HS-27A (cell line): Measurements from ENCODE around the gene SENP3.

ENCODE experiments used
- DNase-seq: peaks from one replicate; pipeline ENCODE4 v3.0.0-alpha.2; 2012; ENCODE audit warnings: low read depth, missing footprints

The SENP3 gene

DNA sequence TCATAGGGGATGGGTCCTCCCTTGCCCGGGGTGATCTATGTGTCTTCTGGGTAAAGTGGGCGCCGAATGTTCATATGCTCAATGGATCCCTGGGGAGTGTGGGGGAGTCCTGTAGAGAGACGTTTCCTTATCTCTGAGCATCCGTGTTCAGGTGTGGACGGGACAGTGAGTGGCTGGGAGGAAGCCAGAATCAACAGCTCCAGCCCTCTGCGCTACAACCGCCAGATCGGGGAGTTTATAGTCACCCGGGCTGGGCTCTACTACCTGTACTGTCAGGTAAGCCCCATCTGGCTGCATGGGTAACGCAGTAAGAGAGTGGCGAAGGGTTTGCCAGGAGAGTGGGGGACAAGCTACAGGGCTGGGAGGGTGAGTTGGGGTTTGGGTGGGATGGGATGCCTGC is 5.1 kb upstream of the SENP3 start:
- no peak for DNase-seq

DNA sequence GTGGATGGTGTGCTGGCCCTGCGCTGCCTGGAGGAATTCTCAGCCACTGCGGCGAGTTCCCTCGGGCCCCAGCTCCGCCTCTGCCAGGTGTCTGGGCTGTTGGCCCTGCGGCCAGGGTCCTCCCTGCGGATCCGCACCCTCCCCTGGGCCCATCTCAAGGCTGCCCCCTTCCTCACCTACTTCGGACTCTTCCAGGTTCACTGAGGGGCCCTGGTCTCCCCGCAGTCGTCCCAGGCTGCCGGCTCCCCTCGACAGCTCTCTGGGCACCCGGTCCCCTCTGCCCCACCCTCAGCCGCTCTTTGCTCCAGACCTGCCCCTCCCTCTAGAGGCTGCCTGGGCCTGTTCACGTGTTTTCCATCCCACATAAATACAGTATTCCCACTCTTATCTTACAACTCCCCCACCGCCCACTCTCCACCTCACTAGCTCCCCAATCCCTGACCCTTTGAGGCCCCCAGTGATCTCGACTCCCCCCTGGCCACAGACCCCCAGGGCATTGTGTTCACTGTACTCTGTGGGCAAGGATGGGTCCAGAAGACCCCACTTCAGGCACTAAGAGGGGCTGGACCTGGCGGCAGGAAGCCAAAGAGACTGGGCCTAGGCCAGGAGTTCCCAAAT is 4.5 kb upstream of the SENP3 start:
- DNase-seq = no peak

DNA sequence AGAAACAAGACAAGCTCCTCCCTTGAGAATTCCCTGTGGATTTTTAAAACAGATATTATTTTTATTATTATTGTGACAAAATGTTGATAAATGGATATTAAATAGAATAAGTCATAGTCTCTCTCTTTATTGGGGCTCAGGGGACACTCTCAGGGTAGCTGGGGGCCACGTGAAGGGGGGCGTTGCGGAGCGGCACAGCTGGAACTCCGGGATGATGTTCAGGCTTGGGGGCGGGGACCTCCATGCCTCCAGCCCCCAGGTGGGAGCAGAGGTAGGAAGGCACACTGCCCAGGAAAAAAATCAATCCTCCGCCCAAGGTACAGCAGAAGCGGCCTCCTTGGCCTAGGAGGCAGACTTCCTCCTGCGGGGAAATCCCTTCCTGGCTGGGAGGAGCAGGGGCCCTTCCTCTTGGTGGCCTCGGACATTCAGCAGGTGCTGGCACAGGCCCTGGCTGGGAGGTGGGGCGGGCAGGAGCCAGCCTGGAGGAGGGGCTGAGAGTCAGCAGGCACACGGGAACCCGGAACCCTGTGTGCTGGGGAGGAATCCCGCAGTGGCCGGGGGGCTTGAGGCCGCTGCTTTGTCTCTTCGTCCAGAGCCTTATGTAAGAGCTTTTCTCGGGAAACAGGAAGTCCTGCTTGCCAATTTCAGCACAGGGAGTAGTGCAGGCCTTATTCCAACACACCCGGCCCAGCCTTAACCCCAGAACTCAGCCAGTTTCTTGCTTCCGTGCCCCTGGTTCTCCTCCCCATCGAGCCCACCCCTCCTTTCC is 3.8 kb upstream of the SENP3 start:
- DNase-seq = no peak

DNA sequence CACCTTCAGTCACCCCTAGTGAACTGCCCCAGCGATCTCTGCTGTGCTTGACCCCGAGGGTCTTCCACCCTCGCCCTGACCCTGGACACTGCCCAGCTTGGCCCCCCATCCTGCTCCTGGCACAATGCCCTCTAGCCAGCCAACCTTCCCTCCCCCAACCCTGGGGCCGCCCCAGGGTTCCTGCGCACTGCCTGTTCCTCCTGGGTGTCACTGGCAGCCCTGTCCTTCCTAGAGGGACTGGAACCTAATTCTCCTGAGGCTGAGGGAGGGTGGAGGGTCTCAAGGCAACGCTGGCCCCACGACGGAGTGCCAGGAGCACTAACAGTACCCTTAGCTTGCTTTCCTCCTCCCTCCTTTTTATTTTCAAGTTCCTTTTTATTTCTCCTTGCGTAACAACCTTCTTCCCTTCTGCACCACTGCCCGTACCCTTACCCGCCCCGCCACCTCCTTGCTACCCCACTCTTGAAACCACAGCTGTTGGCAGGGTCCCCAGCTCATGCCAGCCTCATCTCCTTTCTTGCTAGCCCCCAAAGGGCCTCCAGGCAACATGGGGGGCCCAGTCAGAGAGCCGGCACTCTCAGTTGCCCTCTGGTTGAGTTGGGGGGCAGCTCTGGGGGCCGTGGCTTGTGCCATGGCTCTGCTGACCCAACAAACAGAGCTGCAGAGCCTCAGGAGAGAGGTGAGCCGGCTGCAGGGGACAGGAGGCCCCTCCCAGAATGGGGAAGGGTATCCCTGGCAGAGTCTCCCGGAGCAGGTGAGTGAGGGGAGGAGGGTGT is 3.0 kb upstream of the SENP3 start, which contains the start of gene TNFSF13:
Gene TNFSF13 (plus strand): TSS at position 207 of the 776 bp plus-strand sequence. CDS start 290 bp downstream, at position 497.
- DNase-seq = no peak

DNA sequence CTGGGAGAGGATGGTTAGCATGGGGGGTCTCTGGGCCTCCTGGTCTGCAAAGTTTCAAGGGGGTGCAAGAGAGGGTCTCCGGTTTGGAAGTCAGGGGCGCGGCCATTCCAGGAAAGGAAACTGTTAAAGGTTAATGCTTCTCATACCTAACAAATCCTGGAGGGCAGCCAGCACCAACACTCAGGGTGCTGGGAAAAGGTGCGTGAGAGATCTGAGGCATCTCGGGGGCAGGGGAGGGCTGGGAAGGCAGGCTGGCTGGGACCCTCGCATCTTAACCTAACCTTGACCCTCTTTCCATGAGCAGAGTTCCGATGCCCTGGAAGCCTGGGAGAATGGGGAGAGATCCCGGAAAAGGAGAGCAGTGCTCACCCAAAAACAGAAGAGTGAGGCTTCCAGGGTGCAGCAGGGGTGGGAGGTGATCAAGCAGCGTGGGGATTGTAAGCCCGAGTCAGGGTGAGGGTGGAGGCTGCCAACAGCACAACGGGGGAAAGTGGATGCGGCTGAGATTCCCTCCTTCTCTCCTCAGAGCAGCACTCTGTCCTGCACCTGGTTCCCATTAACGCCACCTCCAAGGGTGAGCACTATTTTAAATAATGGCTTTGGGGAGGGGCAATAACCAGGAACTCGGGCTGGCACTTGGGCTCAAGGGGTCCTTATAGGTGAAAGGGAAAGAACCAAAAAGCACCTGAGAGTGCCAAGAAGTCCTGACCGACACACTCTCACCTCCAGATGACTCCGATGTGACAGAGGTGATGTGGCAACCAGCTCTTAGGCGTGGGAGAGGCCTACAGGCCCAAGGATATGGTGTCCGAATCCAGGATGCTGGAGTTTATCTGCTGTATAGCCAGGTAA is 2.2 kb upstream of the SENP3 start:
- no peak for DNase-seq

DNA sequence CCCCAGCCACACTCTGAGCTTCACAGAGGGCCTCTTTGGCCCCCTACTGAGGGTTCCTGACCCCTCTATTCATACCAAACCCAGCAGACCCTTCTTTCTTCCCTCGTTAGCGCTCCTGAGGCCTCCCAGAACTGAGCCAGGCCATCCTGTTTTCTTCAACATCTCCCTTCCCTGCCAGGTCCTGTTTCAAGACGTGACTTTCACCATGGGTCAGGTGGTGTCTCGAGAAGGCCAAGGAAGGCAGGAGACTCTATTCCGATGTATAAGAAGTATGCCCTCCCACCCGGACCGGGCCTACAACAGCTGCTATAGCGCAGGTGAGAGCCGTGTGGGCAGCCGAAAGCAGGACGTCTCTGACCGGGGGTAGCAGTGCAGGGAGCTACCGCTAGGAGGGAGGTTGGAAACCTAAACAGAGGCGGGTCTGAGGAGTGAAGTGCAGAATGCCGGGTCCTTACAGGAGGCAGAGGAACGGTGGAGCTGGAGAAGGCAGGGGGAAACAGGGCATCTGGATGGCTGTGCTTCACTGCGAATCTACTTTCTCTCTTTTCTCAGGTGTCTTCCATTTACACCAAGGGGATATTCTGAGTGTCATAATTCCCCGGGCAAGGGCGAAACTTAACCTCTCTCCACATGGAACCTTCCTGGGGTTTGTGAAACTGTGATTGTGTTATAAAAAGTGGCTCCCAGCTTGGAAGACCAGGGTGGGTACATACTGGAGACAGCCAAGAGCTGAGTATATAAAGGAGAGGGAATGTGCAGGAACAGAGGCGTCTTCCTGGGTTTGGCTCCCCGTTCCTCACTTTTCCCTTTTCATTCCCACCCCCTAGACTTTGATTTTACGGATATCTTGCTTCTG is 1.3 kb upstream of the SENP3 start:
- no peak for DNase-seq

DNA sequence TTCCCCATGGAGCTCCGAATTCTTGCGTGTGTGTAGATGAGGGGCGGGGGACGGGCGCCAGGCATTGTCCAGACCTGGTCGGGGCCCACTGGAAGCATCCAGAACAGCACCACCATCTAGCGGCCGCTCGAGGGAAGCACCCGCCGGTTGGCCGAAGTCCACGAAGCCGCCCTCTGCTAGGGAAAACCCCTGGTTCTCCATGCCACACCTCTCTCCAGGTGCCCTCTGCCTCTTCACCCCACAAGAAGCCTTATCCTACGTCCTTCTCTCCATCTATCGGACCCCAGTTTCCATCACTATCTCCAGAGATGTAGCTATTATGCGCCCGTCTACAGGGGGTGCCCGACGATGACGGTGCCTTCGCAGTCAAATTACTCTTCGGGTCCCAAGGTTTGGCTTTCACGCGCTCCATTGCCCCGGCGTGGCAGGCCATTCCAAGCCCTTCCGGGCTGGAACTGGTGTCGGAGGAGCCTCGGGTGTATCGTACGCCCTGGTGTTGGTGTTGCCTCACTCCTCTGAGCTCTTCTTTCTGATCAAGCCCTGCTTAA is 617 bp upstream of the SENP3 start:
- DNase-seq = no peak

DNA sequence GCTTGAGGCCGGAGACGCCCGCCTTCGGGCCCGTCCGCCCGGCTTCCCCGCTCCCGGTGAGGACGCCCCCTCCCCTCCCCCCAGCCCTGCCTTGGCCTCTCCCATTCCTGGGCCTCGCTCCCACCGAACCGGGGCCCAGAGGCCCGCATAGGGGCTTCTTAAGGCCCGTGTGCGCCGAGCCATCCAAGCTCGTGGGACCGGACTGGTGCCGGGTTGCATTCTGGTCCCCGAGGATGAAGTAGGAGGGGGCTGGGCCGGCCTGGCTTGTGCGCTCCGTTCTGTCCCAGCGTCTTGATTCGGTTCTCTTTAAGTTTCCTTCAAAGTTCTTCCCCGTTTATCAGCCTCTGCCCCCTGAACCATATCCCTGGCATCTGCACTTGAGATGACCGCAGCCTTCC is 488 bp downstream of the SENP3 start:
- no peak for DNase-seq

DNA sequence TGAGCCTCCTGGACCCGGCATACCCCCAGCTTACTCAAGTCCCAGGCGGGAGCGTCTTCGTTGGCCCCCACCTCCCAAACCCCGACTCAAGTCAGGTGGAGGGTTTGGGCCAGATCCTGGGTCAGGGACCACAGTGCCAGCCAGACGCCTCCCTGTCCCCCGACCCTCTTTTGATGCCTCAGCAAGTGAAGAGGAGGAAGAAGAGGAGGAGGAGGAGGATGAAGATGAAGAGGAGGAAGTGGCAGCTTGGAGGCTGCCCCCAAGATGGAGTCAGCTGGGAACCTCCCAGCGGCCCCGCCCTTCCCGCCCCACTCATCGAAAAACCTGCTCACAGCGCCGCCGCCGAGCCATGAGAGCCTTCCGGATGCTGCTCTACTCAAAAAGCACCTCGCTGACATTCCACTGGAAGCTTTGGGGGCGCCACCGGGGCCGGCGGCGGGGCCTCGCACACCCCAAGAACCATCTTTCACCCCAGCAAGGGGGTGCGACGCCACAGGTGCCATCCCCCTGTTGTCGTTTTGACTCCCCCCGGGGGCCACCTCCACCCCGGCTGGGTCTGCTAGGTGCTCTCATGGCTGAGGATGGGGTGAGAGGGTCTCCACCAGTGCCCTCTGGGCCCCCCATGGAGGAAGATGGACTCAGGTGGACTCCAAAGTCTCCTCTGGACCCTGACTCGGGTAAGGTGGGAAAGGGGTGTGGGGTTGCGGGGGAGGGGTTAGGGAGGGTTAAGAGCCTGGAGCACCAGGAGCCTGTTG is 1.6 kb downstream of the SENP3 start:
- DNase-seq = no peak

DNA sequence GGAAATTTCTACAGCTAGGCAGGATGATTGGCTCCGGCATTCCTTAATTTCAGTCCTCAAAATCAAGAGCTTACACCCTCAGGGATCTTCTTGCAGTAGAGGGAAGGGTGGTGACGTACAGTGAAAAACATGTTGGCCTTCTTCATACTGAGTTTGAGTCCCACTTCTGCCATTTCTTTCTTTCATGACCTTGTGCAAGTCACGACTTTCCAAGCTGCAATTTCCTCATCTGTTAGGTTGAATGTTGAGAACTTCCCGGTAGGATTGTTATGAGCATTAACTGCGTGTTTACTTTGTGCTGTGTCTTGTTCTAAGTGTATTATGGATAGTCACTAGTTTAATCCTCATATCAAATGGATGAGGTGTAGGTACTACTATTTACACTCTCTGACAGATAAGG is 7.9 kb downstream of the SENP3 start:
- DNase-seq = no peak

DNA sequence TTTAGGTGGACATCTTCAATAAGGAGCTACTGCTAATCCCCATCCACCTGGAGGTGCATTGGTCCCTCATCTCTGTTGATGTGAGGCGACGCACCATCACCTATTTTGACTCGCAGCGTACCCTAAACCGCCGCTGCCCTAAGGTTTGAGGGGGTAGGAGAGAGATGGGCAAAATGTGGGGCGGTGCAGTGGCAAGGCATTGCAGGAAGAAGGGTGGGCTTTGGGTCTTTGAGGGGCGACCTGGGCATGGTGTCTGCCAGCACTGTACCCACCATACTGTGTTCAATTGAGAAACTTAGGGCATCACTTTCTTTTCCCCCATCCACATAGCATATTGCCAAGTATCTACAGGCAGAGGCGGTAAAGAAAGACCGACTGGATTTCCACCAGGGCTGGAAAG is 8.6 kb downstream of the SENP3 start:
- DNase-seq = no peak

DNA sequence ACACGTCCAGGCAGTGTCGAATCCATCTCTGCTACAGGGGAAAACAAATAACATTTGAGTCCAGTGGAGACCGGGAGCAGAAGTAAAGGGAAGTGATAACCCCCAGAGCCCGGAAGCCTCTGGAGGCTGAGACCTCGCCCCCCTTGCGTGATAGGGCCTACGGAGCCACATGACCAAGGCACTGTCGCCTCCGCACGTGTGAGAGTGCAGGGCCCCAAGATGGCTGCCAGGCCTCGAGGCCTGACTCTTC is 10.5 kb downstream of the SENP3 start:
- DNase-seq = no peak

DNA sequence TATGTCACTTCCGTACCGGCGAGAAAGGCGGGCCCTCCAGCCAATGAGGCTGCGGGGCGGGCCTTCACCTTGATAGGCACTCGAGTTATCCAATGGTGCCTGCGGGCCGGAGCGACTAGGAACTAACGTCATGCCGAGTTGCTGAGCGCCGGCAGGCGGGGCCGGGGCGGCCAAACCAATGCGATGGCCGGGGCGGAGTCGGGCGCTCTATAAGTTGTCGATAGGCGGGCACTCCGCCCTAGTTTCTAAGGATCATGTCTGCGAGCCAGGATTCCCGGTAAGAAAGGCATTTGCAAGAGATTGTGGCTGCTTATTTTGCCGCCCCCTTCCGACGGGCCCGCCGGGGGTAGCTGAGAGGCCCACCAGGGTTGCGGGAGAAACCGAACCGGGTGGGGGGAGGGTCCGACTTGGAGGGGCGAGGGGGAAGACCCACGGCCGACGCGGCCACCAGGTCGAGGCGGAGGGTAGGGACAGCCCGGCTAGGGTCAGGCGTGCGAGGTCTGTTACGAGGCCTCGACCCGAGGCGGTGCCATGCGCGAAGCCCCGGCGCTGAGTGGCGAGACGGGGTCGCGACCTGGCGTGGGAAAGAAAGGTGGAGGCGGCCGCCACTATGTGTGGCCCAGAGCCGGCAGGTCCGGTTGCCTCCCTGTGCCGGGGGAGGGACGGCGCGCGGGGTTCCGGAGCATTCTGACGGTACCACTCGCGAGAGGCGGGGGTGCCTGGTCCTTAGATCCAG is 11.0 kb downstream of the SENP3 start:
- DNase-seq = peak; percentile 87

DNA sequence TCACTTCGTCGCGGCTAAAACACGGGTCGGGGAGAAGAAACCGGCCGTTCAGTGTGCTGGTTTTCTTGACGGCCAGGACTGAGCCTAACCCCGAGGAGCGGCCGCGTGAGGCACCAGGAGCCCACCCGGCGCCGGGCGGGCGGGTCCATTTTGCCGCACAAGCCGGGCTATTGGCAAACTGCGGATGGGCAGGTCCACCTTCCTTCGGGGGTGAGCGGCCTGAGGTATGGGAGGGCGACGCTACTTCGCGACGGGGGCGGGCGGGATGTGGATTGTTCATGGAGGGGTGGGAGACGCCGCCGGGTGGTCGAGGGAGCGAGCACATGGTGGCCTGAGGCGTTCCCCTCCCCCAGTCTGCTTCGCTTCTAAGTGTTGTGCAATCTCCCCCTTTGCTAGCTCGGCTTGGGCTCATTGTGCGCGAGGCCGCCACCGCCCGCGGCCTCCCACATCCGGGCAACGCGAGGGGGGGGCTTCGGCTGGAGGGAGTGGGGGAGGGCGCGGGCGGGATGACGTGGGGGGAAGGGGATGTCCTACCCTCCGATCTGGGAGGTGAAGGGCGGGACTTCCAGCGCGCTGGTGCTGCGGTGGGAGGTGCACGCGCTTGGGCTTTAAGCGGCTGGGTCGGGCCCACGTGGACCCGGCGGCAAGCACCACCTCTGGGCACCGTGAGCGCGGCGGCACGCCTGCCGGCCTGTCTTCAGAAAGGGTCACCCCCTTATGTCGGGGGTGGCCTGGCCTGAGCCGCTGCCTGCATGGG is 11.8 kb downstream of the SENP3 start:
- DNase-seq = no peak

DNA sequence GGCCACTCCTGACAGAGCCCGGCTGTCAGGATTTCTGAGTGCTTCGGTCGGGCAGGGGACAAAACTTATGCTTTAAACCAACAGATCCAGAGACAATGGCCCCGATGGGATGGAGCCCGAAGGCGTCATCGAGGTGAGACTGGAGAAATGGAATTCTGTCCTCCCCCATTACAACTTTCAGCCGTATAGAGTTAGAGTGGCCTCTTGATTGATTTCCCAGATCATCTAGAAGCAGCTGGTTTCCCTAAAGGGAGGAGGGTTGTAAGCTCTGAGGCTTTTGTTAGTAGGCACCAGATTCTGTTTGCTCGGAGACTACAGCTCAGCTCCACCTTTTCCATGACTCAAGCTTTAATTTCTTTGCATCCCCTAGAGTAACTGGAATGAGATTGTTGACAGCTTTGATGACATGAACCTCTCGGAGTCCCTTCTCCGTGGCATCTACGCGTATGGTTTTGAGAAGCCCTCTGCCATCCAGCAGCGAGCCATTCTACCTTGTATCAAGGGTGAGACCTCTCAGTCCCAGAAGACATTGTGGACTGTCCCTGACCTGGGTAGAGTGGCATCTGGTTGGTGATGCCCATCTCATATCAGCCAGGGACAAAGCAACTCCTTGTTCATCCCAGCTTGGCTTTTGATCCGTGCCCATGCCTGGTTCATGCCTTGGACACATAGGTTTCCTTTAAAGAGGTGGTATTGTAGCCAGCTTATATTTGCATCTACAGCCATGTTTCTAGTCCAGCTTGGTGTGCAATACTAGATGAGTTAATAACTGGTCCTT is 12.6 kb downstream of the SENP3 start:
- no peak for DNase-seq

DNA sequence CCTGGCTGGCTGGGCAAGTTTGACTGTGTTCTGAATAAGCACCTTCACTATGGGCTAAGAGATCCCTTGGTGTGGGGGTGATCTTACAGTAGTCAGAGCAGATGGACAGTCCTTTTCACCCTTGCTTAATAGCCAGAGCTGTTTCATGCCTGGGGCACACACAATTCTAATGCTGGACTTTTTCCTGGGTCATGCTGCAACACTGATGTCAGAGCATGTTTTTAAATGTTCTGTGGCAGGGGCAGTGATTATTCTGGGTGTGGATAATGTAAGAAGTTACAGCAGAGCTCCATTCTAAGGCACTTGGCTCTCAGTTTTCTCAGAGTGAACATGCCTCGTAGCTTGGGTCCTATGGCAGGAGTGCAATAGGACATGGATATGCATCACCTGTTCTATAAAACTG is 13.8 kb downstream of the SENP3 start:
- DNase-seq = no peak

DNA sequence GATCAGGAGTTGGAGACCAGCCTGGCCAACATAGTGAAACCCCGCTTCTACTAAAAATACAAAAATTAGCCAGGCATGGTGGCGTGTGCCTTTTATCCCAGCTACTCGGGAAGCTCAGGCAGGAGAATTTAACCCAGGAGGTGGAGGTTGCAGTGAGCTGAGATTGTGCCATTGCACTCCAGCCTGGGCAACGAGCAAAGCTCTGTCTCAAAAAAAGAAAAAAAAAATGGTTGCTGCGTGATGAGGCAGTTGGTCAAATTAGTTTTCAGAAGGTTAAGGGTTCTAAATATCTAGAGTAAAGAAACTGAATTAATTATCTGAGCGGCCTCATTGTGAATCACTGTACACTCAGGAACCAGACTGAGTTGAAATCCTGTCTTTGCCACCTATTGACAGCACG is 14.2 kb downstream of the SENP3 start:
- no peak for DNase-seq

DNA sequence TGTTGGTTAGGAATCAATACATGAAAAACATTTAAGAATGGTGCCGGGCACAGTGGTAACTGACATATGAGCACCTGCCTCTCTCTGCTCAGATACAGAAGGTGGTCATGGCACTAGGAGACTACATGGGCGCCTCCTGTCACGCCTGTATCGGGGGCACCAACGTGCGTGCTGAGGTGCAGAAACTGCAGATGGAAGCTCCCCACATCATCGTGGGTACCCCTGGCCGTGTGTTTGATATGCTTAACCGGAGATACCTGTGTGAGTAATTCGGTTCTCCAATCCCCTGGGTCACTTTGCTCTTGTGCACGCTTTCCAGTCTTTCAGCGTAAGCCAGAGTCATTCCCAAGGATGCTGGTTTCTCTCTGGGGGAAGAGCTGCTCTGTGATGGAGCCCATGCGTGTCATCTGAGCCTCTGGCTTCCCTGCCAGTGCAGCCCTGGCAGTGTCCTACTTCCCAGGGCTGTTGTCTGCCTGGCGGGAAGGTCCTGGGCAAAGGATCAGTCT is 14.8 kb downstream of the SENP3 start:
- DNase-seq = no peak
